ENCODE measurements around the gene TMEM45B. TPM values are rescaled to one million over a fixed set of nuclear protein-coding genes. Genes with fewer than 3 reads are reported as not detected.

Gene TMEM45B
- total and polyA plus RNA-seq, 2 of the 13 experiments (the other 11 are each of a cell fraction or from before 2014, with no cell fraction given) = 29.1 to 181 TPM

- ATAC-seq (no peak), DNase-seq (ENCODE audit: low spot score) (no peak), FAIRE-seq (no peak)
- in situ Hi-C loops (cut with HindIII; ENCODE audit: extremely low pct_ligation_motif_present, low pct_unique_long_range_greater_than_20kb) = no loop called here
- Histone ChIP-seq H3K36me3 (replicated peaks in 1 of 2; ENCODE audit: control insufficient read depth in 1 of 2, insufficient read depth in 2 of 2, low read length in 2 of 2) (peaks cover 12 to 54% of the 10 kb centered on the region in 2 experiments; a peak in 4 of 5 replicates), H3K27me3 (ENCODE audit: control insufficient read depth in 1 of 2, insufficient read depth in 2 of 2, low read length in 2 of 2) (no peaks in the 10 kb centered on the region), H4K20me1 (ENCODE audit: insufficient read depth, low read length) (no peaks in the 10 kb centered on the region), H3K9ac (ENCODE audit: insufficient read depth, low read depth, low read length) (no peak overlapping the region), H2AFZ (ENCODE audit: low read length) (no peak overlapping the region), H3K79me2 (ENCODE audit: insufficient read depth, low read length) (no peaks in the 10 kb centered on the region), H3K9me3 (ENCODE audit: low read length) (no peaks in the 10 kb centered on the region), H3K4me3 (replicated peaks in 1 of 3; ENCODE audit: insufficient read depth in 1 of 3, low read depth in 2 of 3, low read length in 3 of 3) (no peak overlapping the region), H3K4me2 (ENCODE audit: low read depth, low read length) (no peak overlapping the region), H3K4me1 (ENCODE audit: insufficient read depth, low read length) (no peaks in the 10 kb centered on the region), H3K27ac (ENCODE audit: extremely low read length, insufficient read depth, low read length) (no peak overlapping the region)
- no TSS peak for BruUV-seq (replicated peaks)
- 98% methylated on average over 8 of the region's 8 CpGs for WGBS (ENCODE audit: low lambda C conversion rate)
- ChIA-PET POLR2A (no interaction called here), CTCF (ENCODE audit: low intra/inter-chr PET ratio, low total read pairs) (no interaction called here)
- intact Hi-C loops (cut with micrococcal nuclease; ENCODE audit: unreplicated experiment) = no loop called here
- TF ChIP-seq MEIS1 (CRISPR knock-in tag; IDR thresholded peaks at IDR 0.05; ENCODE audit: borderline replicate concordance) (no peak), ZFY (CRISPR knock-in tag; IDR thresholded peaks at IDR 0.05) (no peak), SMAD9 (CRISPR knock-in tag; IDR thresholded peaks at IDR 0.05) (no peak), ZNF414 (CRISPR knock-in tag; IDR thresholded peaks at IDR 0.05) (no peak), ZHX2 (IDR thresholded peaks at IDR 0.05; ENCODE audit: low read depth) (no peak), ZHX2 (CRISPR knock-in tag; IDR thresholded peaks at IDR 0.05; ENCODE audit: borderline replicate concordance) (no peak), SMAD1 (CRISPR knock-in tag; IDR thresholded peaks at IDR 0.05; ENCODE audit: borderline replicate concordance, low read depth) (no peak), PLSCR1 (CRISPR knock-in tag; IDR thresholded peaks at IDR 0.05; ENCODE audit: borderline replicate concordance) (no peak), ZNF335 (CRISPR knock-in tag; IDR thresholded peaks at IDR 0.05) (no peak), JUND (CRISPR knock-in tag; IDR thresholded peaks at IDR 0.05) (no peak), ZBED4 (CRISPR knock-in tag; IDR thresholded peaks at IDR 0.05; ENCODE audit: borderline replicate concordance) (no peak), FOXP1 (IDR thresholded peaks at IDR 0.05) (no peak), FOXP1 (CRISPR knock-in tag; IDR thresholded peaks at IDR 0.05) (no peak), ZNF772 (CRISPR knock-in tag; IDR thresholded peaks at IDR 0.05) (no peak), ZNF501 (CRISPR knock-in tag; IDR thresholded peaks at IDR 0.05) (no peak)
These were observed 89.8 kb downstream of the TMEM45B start for GRCh38 chr11:129905402-129905801.
